Right lobe of liver (tissue), 4 donors: ENCODE measurements around the gene LGALS14.

ENCODE experiments used
- POLR2A ChIP-seq: fragments of 450-650 bp; IDR thresholded peaks from one replicate; pipeline ENCODE4 v1.6.1; 2017; ENCODE audit warnings: antibody characterized with exemption, mild to moderate bottlenecking
- TF ChIP-seq, protein P1 (sequence below), 4 donors: fragments of 200-600 bp in 3 of 4; fragments of 450-650 bp in 1 of 4; IDR thresholded peaks; one replicate each; pipeline versions ENCODE4 v1.5.1 to v1.8.0; 2016 to 2022; ENCODE audit warnings: antibody characterized with exemption in 4 of 4, mild to moderate bottlenecking in 2 of 4
- donor health status: DM: no; HTN: no; CAD: no.
- donor health status: DM: no; HTN: no; CAD: no.
- donor health status: DM: no; HTN: yes; CAD: no.

GRCh38 chr19:39752390-39752789, 48.1 kb downstream of the LGALS14 start:
- TF ChIP-seq, protein P1, sequence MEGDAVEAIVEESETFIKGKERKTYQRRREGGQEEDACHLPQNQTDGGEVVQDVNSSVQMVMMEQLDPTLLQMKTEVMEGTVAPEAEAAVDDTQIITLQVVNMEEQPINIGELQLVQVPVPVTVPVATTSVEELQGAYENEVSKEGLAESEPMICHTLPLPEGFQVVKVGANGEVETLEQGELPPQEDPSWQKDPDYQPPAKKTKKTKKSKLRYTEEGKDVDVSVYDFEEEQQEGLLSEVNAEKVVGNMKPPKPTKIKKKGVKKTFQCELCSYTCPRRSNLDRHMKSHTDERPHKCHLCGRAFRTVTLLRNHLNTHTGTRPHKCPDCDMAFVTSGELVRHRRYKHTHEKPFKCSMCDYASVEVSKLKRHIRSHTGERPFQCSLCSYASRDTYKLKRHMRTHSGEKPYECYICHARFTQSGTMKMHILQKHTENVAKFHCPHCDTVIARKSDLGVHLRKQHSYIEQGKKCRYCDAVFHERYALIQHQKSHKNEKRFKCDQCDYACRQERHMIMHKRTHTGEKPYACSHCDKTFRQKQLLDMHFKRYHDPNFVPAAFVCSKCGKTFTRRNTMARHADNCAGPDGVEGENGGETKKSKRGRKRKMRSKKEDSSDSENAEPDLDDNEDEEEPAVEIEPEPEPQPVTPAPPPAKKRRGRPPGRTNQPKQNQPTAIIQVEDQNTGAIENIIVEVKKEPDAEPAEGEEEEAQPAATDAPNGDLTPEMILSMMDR (IDR thresholded peaks at IDR 0.05) = no peak
- no peak for TF ChIP-seq POLR2A
